Neuronal stem cell (in vitro differentiated cells): Measurements from ENCODE around the gene PIAS3.
A peak's percentile ranks its signal among the peaks of the same experiment; 100 is the strongest.

Source experiments
- DNase-seq: peaks from one replicate; pipeline ENCODE4 v3.0.0-alpha.2; 2013; ENCODE audit warnings: low spot score
- H2AFZ ChIP-seq: one replicate; pipeline ENCODE4 v1.6.1; 2013; ENCODE audit warnings: mild to moderate bottlenecking, low read length, inconsistent platforms
- H2AK5ac ChIP-seq: 2 replicates; pipeline ENCODE4 v1.6.1; 2013; ENCODE audit warnings: low read depth, mild to moderate bottlenecking, inconsistent platforms, low read length, moderate library complexity, mixed read lengths
- H2BK120ac ChIP-seq: 2 replicates; pipeline ENCODE4 v1.6.1; 2013; ENCODE audit warnings: low read depth, mild to moderate bottlenecking, inconsistent platforms, low read length, moderate library complexity, mixed read lengths
- H2BK12ac ChIP-seq: one replicate; pipeline ENCODE4 v1.6.1; 2013; ENCODE audit warnings: low read length, inconsistent platforms
- H2BK15ac ChIP-seq: 2 replicates; pipeline ENCODE4 v1.6.1; 2013; ENCODE audit warnings: mild to moderate bottlenecking, low read length, inconsistent platforms, mixed read lengths
- H2BK5ac ChIP-seq: one replicate; pipeline ENCODE4 v1.6.1; 2013; ENCODE audit warnings: inconsistent platforms, mild to moderate bottlenecking, low read length, moderate library complexity
- H3K14ac ChIP-seq: one replicate; pipeline ENCODE4 v1.6.1; 2013; ENCODE audit warnings: low read length, inconsistent platforms
- H3K18ac ChIP-seq: 2 replicates; pipeline ENCODE4 v1.6.1; 2013; ENCODE audit warnings: low read length, inconsistent platforms
- H3K23ac ChIP-seq: 2 replicates; pipeline ENCODE4 v1.6.1; 2013; ENCODE audit warnings: low read depth, mild to moderate bottlenecking, mixed read lengths, low read length, inconsistent platforms; ENCODE audit not compliant: poor library complexity
- H3K27ac ChIP-seq: replicated peaks from 3 replicates; pipeline ENCODE4 v1.5.1; 2013; ENCODE audit warnings: low read length, inconsistent platforms
- H3K27me3 ChIP-seq, 3 experiments: 2 replicates each; pipeline ENCODE4 v1.6.1; 2013; ENCODE audit warnings: low read length in 3 of 3, mild to moderate bottlenecking in 2 of 3, inconsistent platforms in 1 of 3, low read depth in 1 of 3, mixed read lengths in 1 of 3, moderate library complexity in 1 of 3; ENCODE audit not compliant: control insufficient read depth in 3 of 3, insufficient read depth in 3 of 3
- H3K36me3 ChIP-seq, 2 donors: replicated peaks in 1 of 2; 2 replicates each; pipeline ENCODE4 v1.6.1; 2013; ENCODE audit warnings: low read length in 2 of 2; ENCODE audit not compliant: control insufficient read depth in 2 of 2, insufficient read depth in 2 of 2
- H3K4ac ChIP-seq: 2 replicates; pipeline ENCODE4 v1.6.1; 2013; ENCODE audit warnings: inconsistent platforms, mild to moderate bottlenecking, low read length, moderate library complexity
- H3K4me1 ChIP-seq, 2 donors: 1 replicate in 1 of 2; 2 replicates in 1 of 2; pipeline ENCODE4 v1.6.1; 2013; ENCODE audit warnings: low read length in 2 of 2, low read depth in 1 of 2; ENCODE audit not compliant: control insufficient read depth in 2 of 2, insufficient read depth in 1 of 2
- H3K4me2 ChIP-seq: one replicate; pipeline ENCODE4 v1.6.1; 2013; ENCODE audit warnings: mild to moderate bottlenecking, low read length, inconsistent platforms; ENCODE audit not compliant: insufficient read depth, poor library complexity, severe bottlenecking
- H3K4me3 ChIP-seq, 2 donors: 2 replicates each; pipeline ENCODE4 v1.5.1; 2013; ENCODE audit warnings: low read length in 2 of 2, mild to moderate bottlenecking in 2 of 2, inconsistent platforms in 1 of 2, moderate library complexity in 1 of 2
- H3K79me1 ChIP-seq: one replicate; pipeline ENCODE4 v1.6.1; 2013; ENCODE audit warnings: low read depth, mild to moderate bottlenecking, inconsistent platforms, low read length, moderate library complexity
- H3K9ac ChIP-seq: one replicate; pipeline ENCODE4 v1.6.1; 2013; ENCODE audit warnings: mild to moderate bottlenecking, low read depth, low read length, inconsistent platforms; ENCODE audit not compliant: poor library complexity
- H3K9me3 ChIP-seq, 2 donors: replicated peaks in 1 of 2; 2 replicates each; pipeline versions ENCODE3 to v1.6.1; 2013; ENCODE audit warnings: low read length in 2 of 2, mild to moderate bottlenecking in 2 of 2, inconsistent platforms in 1 of 2, low read depth in 1 of 2, mixed read lengths in 1 of 2, moderate library complexity in 1 of 2; ENCODE audit not compliant: control insufficient read depth in 2 of 2, insufficient read depth in 1 of 2
- H4K8ac ChIP-seq: one replicate; pipeline ENCODE4 v1.6.1; 2013; ENCODE audit warnings: low read depth, mild to moderate bottlenecking, inconsistent platforms, low read length, moderate library complexity
- H4K91ac ChIP-seq: one replicate; pipeline ENCODE4 v1.6.1; 2013; ENCODE audit warnings: low read length, low read depth, mild to moderate bottlenecking, inconsistent platforms; ENCODE audit not compliant: poor library complexity
- WGBS, 2 donors: extraction: QIAGEN DNeasy Blood & Tissue Kit; methylation state at CpG; one replicate each; pipeline ENCODE4 v1.1.7; 2013; ENCODE audit warnings: missing lambda C conversion rate in 2 of 2, mixed read lengths in 1 of 2; ENCODE audit not compliant: insufficient read length in 2 of 2, insufficient replicate concordance in 1 of 2; ENCODE audit errors: extremely low coverage in 2 of 2; 5-methylcytosine and 5-hydroxymethylcytosine counted together

PIAS3 gene

GRCh38 chr1:145901312-145902021 lies 42.6 kb upstream of the PIAS3 start:
- H3K4me3 ChIP-seq, result no peak overlapping the region
- no peak overlapping the region for H2BK120ac ChIP-seq
- no peak overlapping the region for H2BK15ac ChIP-seq
- H4K91ac ChIP-seq, result no peak overlapping the region
- H3K23ac ChIP-seq, result no peak overlapping the region
- no peaks in the 10 kb centered on the region for H3K79me1 ChIP-seq
- no peak overlapping the region for H3K9ac ChIP-seq
- peaks cover 0 to 15% (median 0%) of the 10 kb centered on the region in 3 experiments for H3K27me3 ChIP-seq
- H3K4me2 ChIP-seq, result no peak overlapping the region
- H2BK5ac ChIP-seq, result no peak overlapping the region
- DNase-seq, result no peak
- no peak overlapping the region for H3K4ac ChIP-seq
- H2AK5ac ChIP-seq, result no peak overlapping the region
- H3K27ac ChIP-seq, result no peak overlapping the region
- no peak overlapping the region for H4K8ac ChIP-seq
- H2BK12ac ChIP-seq, result no peak overlapping the region
- H3K9me3 ChIP-seq, result peaks cover 0 to 2% of the 10 kb centered on the region in 2 donors
- no CpG with 5 or more reads among the region's 12 CpGs for WGBS, 2 donors
- H3K18ac ChIP-seq, result no peak overlapping the region
- H3K36me3 ChIP-seq, result no peaks in the 10 kb centered on the region
- H2AFZ ChIP-seq, result no peak overlapping the region
- no peak overlapping the region for H3K14ac ChIP-seq
- peaks cover 7% of the 10 kb centered on the region in 2 donors for H3K4me1 ChIP-seq

DNA sequence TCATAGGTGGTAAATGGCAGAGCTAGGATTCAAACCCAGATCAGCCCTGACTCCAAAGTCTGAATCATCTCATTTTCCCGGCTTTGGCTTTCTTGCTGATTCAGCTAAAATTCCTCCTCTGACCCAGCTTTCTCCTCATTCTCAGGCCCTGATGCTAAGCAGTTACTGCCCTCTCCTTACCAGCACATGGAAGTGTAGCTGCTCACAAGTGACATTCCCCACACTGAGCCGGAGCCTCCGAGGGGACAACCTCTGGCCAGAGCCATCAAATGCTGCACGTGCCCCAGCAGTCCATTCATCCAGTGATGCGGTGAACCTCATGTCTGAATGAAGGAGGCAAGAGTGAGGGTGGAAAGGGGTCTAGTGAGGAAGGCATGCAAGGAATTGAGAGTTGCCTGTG lies 39.9 kb upstream of the PIAS3 start:
- Histone ChIP-seq H3K36me3 (no peaks in the 10 kb centered on the region), H3K9me3 (no peaks in the 10 kb centered on the region), H3K23ac (no peak overlapping the region), H3K79me1 (no peaks in the 10 kb centered on the region), H3K4me1 (peaks cover 7% of the 10 kb centered on the region in 2 donors), H3K18ac (peak overlapping the region; percentile 24), H3K14ac (no peak overlapping the region), H4K91ac (no peak overlapping the region), H2BK5ac (no peak overlapping the region), H3K4me3 (no peak overlapping the region), H2BK120ac (no peak overlapping the region), H3K9ac (no peak overlapping the region), H2BK15ac (no peak overlapping the region), H2AK5ac (no peak overlapping the region), H2AFZ (no peak overlapping the region), H3K4me2 (no peak overlapping the region), H3K27ac (no peak overlapping the region), H3K4ac (no peak overlapping the region), H3K27me3 (peaks cover 0 to 26% (median 0%) of the 10 kb centered on the region in 3 experiments), H4K8ac (no peak overlapping the region), H2BK12ac (no peak overlapping the region)
- WGBS, 2 donors, result no CpG with 5 or more reads among the region's 5 CpGs
- DNase-seq, result no peak

DNA sequence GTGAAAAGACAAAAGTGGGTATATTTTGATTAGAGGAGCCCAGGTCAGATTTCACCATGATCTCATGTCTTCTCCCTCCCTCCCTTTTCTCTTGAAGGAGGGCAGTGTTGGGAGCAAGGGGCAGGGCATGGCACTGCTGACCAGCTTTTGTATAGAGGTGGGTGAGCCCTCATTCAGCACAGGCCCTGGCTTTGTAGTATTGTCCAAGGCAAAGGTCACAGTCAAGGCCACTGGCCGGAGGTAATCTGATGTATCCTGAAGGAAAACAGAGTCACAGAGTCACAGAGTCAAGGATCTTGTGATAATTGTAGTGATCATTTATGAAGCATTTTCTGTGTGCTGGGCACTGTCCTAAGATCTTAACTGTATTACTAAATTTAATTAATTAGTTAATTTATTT lies 39.1 kb upstream of the PIAS3 start:
- Histone ChIP-seq H3K4me1 (peaks cover 7% of the 10 kb centered on the region in 2 donors), H3K18ac (no peak overlapping the region), H2BK15ac (no peak overlapping the region), H3K27ac (no peak overlapping the region), H4K91ac (no peak overlapping the region), H4K8ac (no peak overlapping the region), H3K9ac (no peak overlapping the region), H3K4me2 (no peak overlapping the region), H3K4ac (no peak overlapping the region), H2BK12ac (no peak overlapping the region), H3K27me3 (peaks cover 0 to 29% (median 0%) of the 10 kb centered on the region in 3 experiments), H3K4me3 (no peak overlapping the region), H3K79me1 (no peaks in the 10 kb centered on the region), H2AFZ (no peak overlapping the region), H3K14ac (no peak overlapping the region), H2BK120ac (no peak overlapping the region), H3K9me3 (no peaks in the 10 kb centered on the region), H2BK5ac (no peak overlapping the region), H3K23ac (no peak overlapping the region), H3K36me3 (no peaks in the 10 kb centered on the region), H2AK5ac (peak overlapping the region; percentile 37)
- DNase-seq, result no peak
- WGBS, 2 donors, result no CpG with 5 or more reads among the region's 1 CpG

DNA sequence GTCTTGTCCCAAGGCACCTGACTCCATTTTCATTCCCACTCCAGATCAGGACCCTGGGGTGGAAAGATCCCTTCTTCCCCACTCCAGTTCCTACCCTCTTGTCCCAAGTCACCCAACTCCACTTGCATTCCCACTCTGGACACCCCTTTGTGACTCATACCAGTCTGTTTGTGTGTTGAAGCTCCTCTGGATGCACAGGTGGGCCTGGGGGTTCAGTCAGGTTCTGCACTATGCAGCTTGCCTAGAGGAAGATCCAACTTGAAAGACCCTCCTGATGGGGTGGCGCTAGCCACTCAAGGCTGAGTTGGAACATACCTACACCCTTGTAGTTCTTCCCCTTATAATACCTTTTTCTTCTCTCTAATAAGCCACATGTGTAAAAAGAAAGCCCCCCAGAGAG lies 36.6 kb upstream of the PIAS3 start:
- Histone ChIP-seq H3K4me3 (no peak overlapping the region), H3K27me3 (peaks cover 0 to 24% (median 0%) of the 10 kb centered on the region in 3 experiments), H2AK5ac (no peak overlapping the region), H3K27ac (no peak overlapping the region), H3K9me3 (no peaks in the 10 kb centered on the region), H3K4me1 (peaks cover 12 to 13% of the 10 kb centered on the region in 2 donors), H3K23ac (no peak overlapping the region), H3K79me1 (no peaks in the 10 kb centered on the region), H2BK120ac (no peak overlapping the region), H4K8ac (no peak overlapping the region), H2BK5ac (no peak overlapping the region), H3K4me2 (no peak overlapping the region), H3K18ac (no peak overlapping the region), H3K9ac (no peak overlapping the region), H3K14ac (no peak overlapping the region), H3K36me3 (no peaks in the 10 kb centered on the region), H2BK12ac (no peak overlapping the region), H4K91ac (no peak overlapping the region), H2BK15ac (no peak overlapping the region), H2AFZ (no peak overlapping the region), H3K4ac (no peak overlapping the region)
- no CpG with 5 or more reads among the region's 1 CpG for WGBS, 2 donors
- DNase-seq, result no peak
